GM12878 (cell line): Measurements from ENCODE around the gene SPHK1. TPM values are rescaled to one million over a fixed set of nuclear protein-coding genes. Genes with fewer than 3 reads are reported as not detected.

Experiments used
- ATAC-seq: fragments of 200-7000 bp; cut with Tn5 transposase; 3 replicates; pipeline ENCODE4 v1.9.1; 2020; ENCODE audit warnings: mild to moderate bottlenecking, moderate library complexity
- BruUV-seq: library from RNA; stranded (reverse); fragments of 400-500 nt; replicated peaks from 2 replicates; lab custom pipeline; 2021; lab: Mats Ljungman, UMichigan
- CTCF ChIA-PET: fragments of 300-600 bp; sonication (Branson Sonifier 250); formaldehyde crosslinking; extraction: SDS; loops from one replicate; lab custom pipeline; 2021; ENCODE audit warnings: inconsistent platforms; lab: Yijun Ruan, JAX
- POLR2A ChIA-PET: fragments of 350-600 bp; formaldehyde crosslinking; extraction: SDS; loops from one replicate; lab custom pipeline; 2021; ENCODE audit warnings: inconsistent platforms; lab: Charles Lee
- RAD21 ChIA-PET: fragments of 300-600 bp; sonication (Branson Sonifier 250); formaldehyde crosslinking; loops from one replicate; lab custom pipeline; 2023; ENCODE audit warnings: antibody characterized with exemption; ENCODE audit not compliant: unreplicated experiment; lab: Charles Lee
- SMC1A ChIA-PET: fragments of 300-600 bp; sonication (Branson Sonifier 250); formaldehyde crosslinking; loops from one replicate; lab custom pipeline; 2023; ENCODE audit not compliant: unreplicated experiment, uncharacterized antibody; lab: Charles Lee
- DNase-seq: peaks from one replicate; pipeline ENCODE4 v3.0.0-alpha.2; 2011; ENCODE audit warnings: low read depth, low spot score
- FAIRE-seq: peaks from 3 replicates; lab custom pipeline; 2011; peaks lifted over from hg19 to GRCh38; lab: Jason Lieb, UNC
- H2AFZ ChIP-seq: 2 replicates; pipeline ENCODE4 v1.6.0; 2011; ENCODE audit warnings: low read depth, low read length, control low read depth; ENCODE audit not compliant: control insufficient read depth
- H3K27ac ChIP-seq: 2 replicates; pipeline ENCODE4 v1.5.1; 2011; ENCODE audit warnings: control low read depth; ENCODE audit not compliant: control insufficient read depth, insufficient read depth
- H3K27me3 ChIP-seq, 2 experiments: replicated peaks in 1 of 2; 2 replicates each; pipeline versions ENCODE4 v1.6.0 to v1.6.1; 2011; ENCODE audit warnings: low read length in 1 of 2; ENCODE audit not compliant: control insufficient read depth in 2 of 2, insufficient read depth in 2 of 2
- H3K36me3 ChIP-seq, 2 experiments: 2 replicates each; pipeline ENCODE4 v1.5.1; 2011; ENCODE audit warnings: low read length in 1 of 2; ENCODE audit not compliant: control insufficient read depth in 2 of 2, insufficient read depth in 2 of 2
- H3K4me1 ChIP-seq: 2 replicates; pipeline ENCODE4 v1.6.1; 2011; ENCODE audit warnings: mild to moderate bottlenecking, low read length, moderate library complexity, mixed read lengths; ENCODE audit not compliant: control insufficient read depth, insufficient read depth
- H3K4me2 ChIP-seq: 2 replicates; pipeline ENCODE4 v1.6.0; 2011; ENCODE audit warnings: control low read depth; ENCODE audit not compliant: control insufficient read depth, insufficient read depth
- H3K4me3 ChIP-seq: fragments of 200-600 bp; sonication (generic); 2 replicates; pipeline ENCODE4 v1.5.1; 2016
- H3K79me2 ChIP-seq: 2 replicates; pipeline ENCODE4 v1.6.0; 2011; ENCODE audit warnings: low read length; ENCODE audit not compliant: control insufficient read depth, insufficient read depth
- H3K9ac ChIP-seq: 2 replicates; pipeline ENCODE4 v1.8.0; 2011; ENCODE audit warnings: low read length, control low read depth, mixed read lengths; ENCODE audit not compliant: control insufficient read depth, insufficient read depth
- H3K9me3 ChIP-seq: replicated peaks from 3 replicates; pipeline ENCODE4 v1.5.1; 2011; ENCODE audit warnings: mild to moderate bottlenecking, low read length; ENCODE audit not compliant: control insufficient read depth, insufficient read depth
- H4K20me1 ChIP-seq: 2 replicates; pipeline ENCODE4 v1.6.0; 2011; ENCODE audit not compliant: control insufficient read depth, insufficient read depth
- BCL3 ChIP-seq: IDR thresholded peaks from 2 replicates; pipeline ENCODE4 v1.6.1; 2011; ENCODE audit warnings: borderline replicate concordance, low read depth, mild to moderate bottlenecking, moderate library complexity, low read length; ENCODE audit not compliant: insufficient read depth, poor library complexity, severe bottlenecking
- E4F1 ChIP-seq: fragments of 450-650 bp; IDR thresholded peaks from 2 replicates; pipeline ENCODE4 v1.6.1; 2018; ENCODE audit warnings: borderline replicate concordance, mild to moderate bottlenecking; ENCODE audit not compliant: partially characterized antibody
- HCFC1 ChIP-seq: fragments of 150-350 bp; IDR thresholded peaks from 2 replicates; pipeline ENCODE4 v1.6.1; 2014; ENCODE audit warnings: low read length
- MEF2A ChIP-seq: IDR thresholded peaks from 2 replicates; pipeline ENCODE4 v1.6.1; 2011; ENCODE audit warnings: low read depth, mild to moderate bottlenecking, low read length, moderate library complexity; ENCODE audit not compliant: insufficient read depth
- RAD21 ChIP-seq: IDR thresholded peaks from 2 replicates; pipeline ENCODE4 v1.6.1; 2011; ENCODE audit warnings: mild to moderate bottlenecking, low read depth, low read length, moderate library complexity; ENCODE audit not compliant: insufficient read depth
- STAT1 ChIP-seq: fragments of 450-650 bp; conservative IDR thresholded peaks from 2 replicates; pipeline ENCODE4 v1.6.1; 2014; ENCODE audit warnings: antibody characterized with exemption, mild to moderate bottlenecking
- WGBS: methylation state at CpG from one replicate; pipeline ENCODE4 v1.1.6; 2016; ENCODE audit warnings: low lambda C conversion rate; ENCODE audit not compliant: insufficient replicate concordance, insufficient coverage; ENCODE audit errors: missing lambda C conversion rate; 5-methylcytosine and 5-hydroxymethylcytosine counted together
- in situ Hi-C: fragments of 300-500 bp; cut with MboI; formaldehyde crosslinking; loops from 9 replicates; pipeline ENCODE4 v1.14.3; 2018; ENCODE audit warnings: mixed read lengths
- intact Hi-C: fragments of 100-400 bp; cut with micrococcal nuclease; formaldehyde crosslinking; loops from one replicate; pipeline ENCODE4 v1.14.2; 2022; ENCODE audit not compliant: unreplicated experiment
- polyA plus RNA-seq, 11 experiments: library from polyadenylated mRNA; depleted of rRNA in 4 of 11; unstranded in 6 of 11; stranded (reverse) in 5 of 11; fragments of >200 nt; fragmentation: Nextera tagmentation in 4 of 11; fragmentation: Illumina TruSeq in 1 of 11; extraction: Ambion mirVana in 4 of 11; extraction: Trizol in 1 of 11; gene quantifications; 1 replicate in 1 of 11; 2 replicates in 10 of 11; pipeline versions ENCODE4 v1.2.1 to v1.2.3, GENCODE V29; 2011 to 2016; ENCODE audit warnings: inconsistent platforms in 2 of 11, missing spikeins in 2 of 11, low read depth in 1 of 11
- total RNA-seq, 4 experiments: library from RNA; depleted of rRNA in 3 of 4; stranded (reverse); fragments of >200 nt in 3 of 4; fragmentation: Illumina TruSeq in 1 of 4; extraction: Trizol in 1 of 4; gene quantifications; 2 replicates each; pipeline versions ENCODE4 v1.2.1 to v1.2.3, GENCODE V29; 2013 to 2021
- TF ChIP-seq, protein P1 (sequence below), 3 experiments: IDR thresholded peaks in 2 of 3; conservative IDR thresholded peaks in 1 of 3; 2 replicates each; pipeline ENCODE4 v1.5.1; 2011; ENCODE audit warnings: low read depth in 3 of 3, low read length in 3 of 3, mild to moderate bottlenecking in 3 of 3, control low read depth in 2 of 3, moderate library complexity in 2 of 3, inconsistent platforms in 1 of 3, mixed read lengths in 1 of 3; ENCODE audit not compliant: control insufficient read depth in 2 of 3, insufficient read depth in 1 of 3; ENCODE audit errors: extremely low read depth in 1 of 3

SPHK1 gene
- total and polyA plus RNA-seq, 10 of the 15 experiments (the other 5 are each of a cell fraction or from before 2014, with no cell fraction given) = 0.09 to 1.1 (median 0.36) TPM; not detected in 2

GRCh38 chr17:76416457-76416856 is 32.0 kb downstream of the SPHK1 start:
- Histone ChIP-seq H2AFZ (no peak overlapping the region), H3K4me2 (no peak overlapping the region), H3K36me3 (peaks cover 0 to 15% of the 10 kb centered on the region in 2 experiments; a peak in 2 of 4 replicates), H3K27ac (no peak overlapping the region), H3K4me1 (peaks cover 22% of the 10 kb centered on the region), H3K9ac (no peak overlapping the region), H4K20me1 (no peaks in the 10 kb centered on the region; the same call in 1 of the 2 replicates), H3K9me3 (no peaks in the 10 kb centered on the region), H3K27me3 (no peaks in the 10 kb centered on the region), H3K79me2 (peaks cover 29% of the 10 kb centered on the region), H3K4me3 (no peak overlapping the region)
- BruUV-seq = no TSS peak
- DNase-seq = no peak
- CTCF ChIA-PET = interaction anchor here (0.7 to 1.3 kb wide), 6 partner anchors 8 to 161 kb away, joined by 3 to 5 read pairs (median 4); partner anchors contain the start of gene RHBDF2
- no peak for FAIRE-seq
- intact Hi-C loops (no loop called here), in situ Hi-C loops (no loop called here)
- POLR2A ChIA-PET = no interaction called here
- RAD21 ChIA-PET = no interaction called here
- no peak for ATAC-seq
- SMC1A ChIA-PET = interaction anchor here (0.5 to 1.5 kb wide), 3 partner anchors 51 to 201 kb away, joined by 3 read pairs; no protein-coding TSS in a partner anchor
- TF ChIP-seq, protein P1, sequence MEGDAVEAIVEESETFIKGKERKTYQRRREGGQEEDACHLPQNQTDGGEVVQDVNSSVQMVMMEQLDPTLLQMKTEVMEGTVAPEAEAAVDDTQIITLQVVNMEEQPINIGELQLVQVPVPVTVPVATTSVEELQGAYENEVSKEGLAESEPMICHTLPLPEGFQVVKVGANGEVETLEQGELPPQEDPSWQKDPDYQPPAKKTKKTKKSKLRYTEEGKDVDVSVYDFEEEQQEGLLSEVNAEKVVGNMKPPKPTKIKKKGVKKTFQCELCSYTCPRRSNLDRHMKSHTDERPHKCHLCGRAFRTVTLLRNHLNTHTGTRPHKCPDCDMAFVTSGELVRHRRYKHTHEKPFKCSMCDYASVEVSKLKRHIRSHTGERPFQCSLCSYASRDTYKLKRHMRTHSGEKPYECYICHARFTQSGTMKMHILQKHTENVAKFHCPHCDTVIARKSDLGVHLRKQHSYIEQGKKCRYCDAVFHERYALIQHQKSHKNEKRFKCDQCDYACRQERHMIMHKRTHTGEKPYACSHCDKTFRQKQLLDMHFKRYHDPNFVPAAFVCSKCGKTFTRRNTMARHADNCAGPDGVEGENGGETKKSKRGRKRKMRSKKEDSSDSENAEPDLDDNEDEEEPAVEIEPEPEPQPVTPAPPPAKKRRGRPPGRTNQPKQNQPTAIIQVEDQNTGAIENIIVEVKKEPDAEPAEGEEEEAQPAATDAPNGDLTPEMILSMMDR (IDR thresholded peaks at IDR 0.05 in 2 of 3, conservative IDR thresholded peaks at IDR 0.05 in 1 of 3; ENCODE audit: control insufficient read depth in 2 of 3, extremely low read depth in 1 of 3, insufficient read depth in 1 of 3, low read depth in 3 of 3, low read length in 3 of 3) = no peak
- TF ChIP-seq HCFC1 = no peak
- TF ChIP-seq E4F1 = no peak
- no peak for TF ChIP-seq MEF2A
- TF ChIP-seq BCL3 = no peak
- TF ChIP-seq STAT1 = no peak
- no peak for TF ChIP-seq RAD21
- WGBS = 93% methylated on average over 6 of the region's 6 CpGs
